GM21717 (cell line): Measurements from ENCODE around the gene BEX2.
"Not testable (repeated sequence)": the region's sequence is repeated elsewhere in the genome, so short reads cannot be mapped to it uniquely, and the experiment has no call there.

Experiments used
- ATAC-seq: cut with Tn5 transposase; IDR thresholded peaks from one replicate; pipeline ENCODE4 v1.9.1; 2021; ENCODE audit warnings: mild to moderate bottlenecking, moderate library complexity; ENCODE audit not compliant: unreplicated experiment

The BEX2 gene

DNA sequence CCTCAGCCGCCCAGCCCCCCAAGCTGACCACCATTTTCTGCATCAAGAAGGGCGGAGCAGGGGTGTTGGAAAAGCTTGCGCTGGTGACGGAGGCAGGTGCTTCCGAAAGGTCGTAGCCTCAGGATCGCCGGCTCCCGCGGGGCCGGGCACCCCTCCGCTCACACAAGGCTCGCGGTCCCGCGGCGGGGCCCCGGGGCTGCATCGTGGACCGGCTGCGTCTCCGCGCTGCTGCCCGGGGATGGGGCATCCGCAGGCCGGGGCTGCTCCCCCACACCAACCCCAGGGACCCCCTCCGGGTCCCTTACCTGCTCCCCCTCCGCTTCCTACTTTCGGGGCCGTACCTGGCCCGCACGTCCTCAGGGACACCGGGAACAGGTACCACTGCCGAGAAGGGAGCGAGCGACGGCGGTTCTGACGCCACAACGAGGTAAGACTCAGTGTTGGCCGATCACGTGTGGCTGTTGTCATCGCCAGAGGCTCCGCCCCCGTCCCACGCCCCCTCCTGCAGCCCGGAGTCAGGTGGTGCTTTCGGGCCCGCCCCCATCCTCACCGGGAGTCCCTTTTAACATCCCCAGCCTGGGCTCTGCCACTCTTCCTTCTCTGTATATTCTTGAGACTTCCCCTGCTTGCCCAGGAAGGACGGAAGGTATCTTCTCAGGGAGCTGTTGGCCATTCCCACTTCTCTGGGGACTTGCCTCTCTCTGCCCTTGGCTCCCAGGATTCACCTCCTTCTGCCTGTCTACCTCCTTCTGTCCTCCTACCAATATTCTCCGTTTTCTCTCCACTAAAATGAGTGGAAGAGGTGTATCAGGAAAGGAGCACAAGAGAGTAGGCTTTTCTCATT lies at the start of gene BEX2:
Gene BEX2 (minus strand): TSS at position 436 of the 844 bp plus-strand sequence. CDS start 1,014 bp downstream, outside the sequence.
- ATAC-seq: peak; percentile 96

DNA sequence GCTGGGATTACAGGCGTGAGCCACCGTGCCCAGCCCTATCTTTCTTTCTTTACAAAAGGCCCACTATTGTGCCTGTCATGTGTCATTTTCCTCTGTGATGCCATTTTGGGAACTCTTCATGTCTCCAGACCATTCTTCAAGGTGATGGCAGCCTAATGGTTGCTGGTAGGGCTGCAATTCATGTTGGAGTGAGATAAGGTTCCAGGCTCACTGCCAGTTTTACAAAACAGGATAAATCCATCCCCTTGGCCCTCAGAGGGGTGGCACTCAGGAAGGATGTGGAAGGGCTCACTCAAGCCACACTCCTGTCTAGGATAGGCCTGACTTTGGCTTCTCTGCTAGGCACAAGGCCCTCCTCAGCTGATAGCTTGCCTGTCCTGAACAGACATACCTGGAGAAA lies 49.3 kb upstream of the BEX2 start:
- no peak for ATAC-seq

GRCh38 chrX:103359605-103360004 lies 48.8 kb upstream of the BEX2 start:
- ATAC-seq: not testable (repeated sequence)

DNA sequence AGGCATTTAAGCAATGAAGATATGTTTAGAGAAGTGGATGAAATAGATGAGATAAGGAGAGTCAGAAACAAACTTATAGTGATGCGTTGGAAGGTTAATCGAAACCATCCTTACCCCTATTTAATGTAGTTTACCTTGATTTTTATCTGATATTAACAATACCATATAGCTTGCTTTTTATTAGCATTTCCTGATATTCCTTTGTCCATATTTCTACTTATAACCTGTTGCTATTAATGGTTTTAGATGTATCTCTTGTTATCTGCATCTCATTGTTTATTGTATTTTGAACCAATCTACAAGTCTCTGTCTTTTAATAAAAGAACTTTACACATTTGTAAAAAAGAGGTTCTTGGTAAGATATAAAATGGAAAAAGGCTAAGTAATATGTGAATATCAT lies 47.1 kb upstream of the BEX2 start:
- no peak for ATAC-seq

DNA sequence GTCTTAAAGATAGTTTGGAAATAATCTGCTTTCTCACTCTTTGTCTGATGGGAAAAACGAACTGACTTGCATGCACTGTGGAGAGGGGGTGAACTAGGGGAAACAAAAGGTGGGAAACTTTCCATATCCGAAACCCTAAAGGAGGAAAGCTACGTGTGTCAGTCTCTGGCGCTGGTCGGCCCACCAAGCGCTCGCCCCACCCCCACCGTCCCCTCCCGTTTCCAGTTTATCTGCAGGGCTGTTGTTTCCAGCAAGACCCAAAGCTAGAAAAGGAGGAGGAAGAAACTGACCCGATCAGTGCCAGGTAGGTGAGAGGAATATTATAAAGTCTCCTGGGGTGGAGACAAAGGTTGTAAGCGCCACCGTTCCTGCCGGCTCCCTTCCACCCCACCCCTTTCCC lies 46.1 kb upstream of the BEX2 start:
- ATAC-seq: no peak

DNA sequence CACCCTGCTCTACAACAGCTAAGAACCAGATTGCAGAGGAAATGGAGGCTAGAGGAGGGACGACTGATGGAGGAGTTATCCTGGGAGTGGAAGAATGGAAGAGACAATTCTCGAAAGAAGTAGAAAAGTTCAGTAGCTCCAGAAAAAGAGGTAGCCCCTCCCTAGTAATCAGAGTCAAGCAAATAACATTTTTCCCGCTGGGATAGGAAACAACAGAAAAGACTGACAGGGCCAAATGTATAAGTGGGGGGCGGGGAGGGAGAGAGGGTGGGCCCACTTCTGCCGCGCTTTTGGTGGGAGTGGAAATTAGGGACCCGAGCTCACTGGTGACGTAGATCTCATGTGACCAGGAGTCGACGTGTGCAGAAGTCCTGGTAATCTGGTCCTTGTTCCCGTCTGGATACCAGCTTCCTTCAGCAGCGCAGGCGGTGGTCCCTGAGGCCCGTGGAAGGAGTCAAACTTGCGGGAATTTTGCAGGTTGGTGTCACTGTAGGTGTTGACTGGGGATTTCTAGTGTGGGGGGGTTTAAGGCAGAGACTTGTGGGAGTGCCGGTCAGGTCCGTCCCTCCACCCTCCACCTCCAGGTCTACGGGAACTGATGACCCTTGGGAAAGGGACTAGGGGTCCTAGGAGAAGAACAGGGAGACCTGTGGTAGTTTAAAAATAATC lies 45.5 kb upstream of the BEX2 start, which contains the start of gene TCEAL9:
Gene TCEAL9 (plus strand): TSS at position 377 of the 669 bp plus-strand sequence. CDS start 1,179 bp downstream, outside the sequence.
- ATAC-seq: no peak

DNA sequence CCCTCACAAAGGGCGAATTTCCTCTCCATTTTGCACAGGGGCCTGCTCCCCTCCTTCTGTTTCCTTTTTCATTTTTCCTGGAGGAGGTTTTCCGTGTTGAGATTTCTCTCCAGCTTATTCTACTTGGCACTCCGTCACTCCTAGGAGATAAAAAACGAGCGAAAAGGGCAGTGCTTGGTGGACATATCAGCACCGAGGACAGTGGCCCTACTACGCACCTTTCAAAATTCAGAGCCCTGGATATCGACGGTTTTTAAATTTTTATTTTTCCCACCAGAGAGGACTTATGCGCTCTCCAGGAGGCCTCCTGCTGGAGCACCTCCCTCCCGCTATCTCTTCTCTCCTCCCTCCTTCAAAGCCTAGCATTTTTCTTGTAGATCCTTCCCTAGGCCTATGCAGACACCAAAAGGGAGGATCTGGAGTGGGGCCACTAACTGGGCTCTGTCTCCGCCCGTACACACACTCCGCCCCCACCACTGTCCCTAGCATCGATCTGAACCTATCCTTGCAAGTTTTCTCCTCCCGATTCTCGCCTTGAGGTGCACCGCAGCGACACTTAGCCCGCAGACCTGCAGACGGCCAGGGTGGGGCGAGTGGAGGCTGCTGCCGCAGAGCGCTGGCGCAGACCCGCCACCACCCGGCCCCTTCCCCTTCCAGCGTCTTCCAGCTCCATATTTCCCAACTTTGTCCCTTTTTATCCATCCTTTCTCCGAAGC lies 37.0 kb upstream of the BEX2 start:
- ATAC-seq: no peak

- ATAC-seq: no peak
Observed at GRCh38 chrX:103344606-103345005, 33.8 kb upstream of the BEX2 start.

GRCh38 chrX:103343105-103343504 lies 32.3 kb upstream of the BEX2 start:
- peak; percentile 58 for ATAC-seq

GRCh38 chrX:103338663-103339062 lies 27.9 kb upstream of the BEX2 start:
- no peak for ATAC-seq

GRCh38 chrX:103330681-103331288 lies 20.0 kb upstream of the BEX2 start:
- no peak for ATAC-seq

DNA sequence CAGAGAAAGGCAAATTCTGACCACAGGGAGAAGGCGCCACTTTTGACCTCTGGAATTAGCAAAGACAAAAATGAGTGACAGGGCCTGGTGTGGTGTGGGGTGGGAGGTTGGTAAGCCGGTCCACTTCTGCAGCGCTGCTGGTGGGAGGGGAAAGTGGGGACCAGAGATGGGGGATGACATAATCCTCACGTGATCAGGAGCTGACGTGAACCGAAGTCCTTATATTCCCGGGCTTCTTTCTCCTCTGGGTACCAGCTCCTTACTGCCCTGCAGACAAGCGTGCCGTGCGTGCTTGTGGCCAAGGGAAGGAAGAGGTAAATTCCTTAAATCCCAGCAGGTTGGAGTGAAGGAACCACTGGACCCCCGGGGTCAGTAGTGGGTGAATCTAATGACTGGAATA lies 19.2 kb upstream of the BEX2 start, which contains the start of gene TCEAL7:
Gene TCEAL7 (plus strand): TSS at position 249 of the 400 bp plus-strand sequence. CDS start 1,165 bp downstream, outside the sequence.
- ATAC-seq: no peak

DNA sequence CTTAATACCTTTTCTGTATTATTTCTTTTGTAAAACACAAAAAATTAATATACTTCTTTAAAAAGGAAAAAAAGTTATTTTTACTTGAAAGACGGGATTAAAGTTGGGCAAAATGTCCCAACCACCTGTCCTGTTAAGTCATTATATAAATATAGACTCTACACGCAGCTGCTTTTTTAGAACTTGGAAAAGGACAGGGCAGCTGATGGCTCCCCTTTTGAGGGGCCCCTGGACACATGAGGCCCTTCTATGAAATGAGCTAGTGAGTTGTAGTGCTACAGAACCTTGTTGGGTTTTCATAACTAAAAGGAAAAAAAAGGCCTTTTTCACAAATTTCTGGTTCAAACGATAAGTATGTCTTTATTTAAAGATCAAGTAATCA lies 600 bp upstream of the BEX2 start:
- no peak for ATAC-seq

- no peak for ATAC-seq
Observed at GRCh38 chrX:103309860-103310554, 783 bp downstream of the BEX2 start.

DNA sequence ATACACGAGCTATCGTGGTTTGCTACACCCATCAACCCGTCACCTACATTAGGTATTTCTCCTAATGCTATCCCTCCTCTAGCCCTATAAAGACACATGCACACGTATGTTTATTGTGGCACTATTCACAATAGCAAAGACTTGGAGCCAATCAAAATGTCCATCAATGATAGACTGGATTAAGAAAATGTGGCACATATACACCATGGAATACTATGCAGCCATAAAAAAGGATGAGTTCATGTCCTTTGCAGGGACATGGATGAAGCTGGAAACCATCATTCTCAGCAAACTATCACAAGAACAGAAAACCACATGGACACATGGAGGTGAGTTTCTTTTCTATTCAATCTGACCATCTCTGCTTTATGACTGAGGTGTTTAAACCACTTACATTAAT lies 5.1 kb downstream of the BEX2 start:
- ATAC-seq: not testable (repeated sequence)

GRCh38 chrX:103304705-103305104 lies 6.1 kb downstream of the BEX2 start:
- no peak for ATAC-seq

DNA sequence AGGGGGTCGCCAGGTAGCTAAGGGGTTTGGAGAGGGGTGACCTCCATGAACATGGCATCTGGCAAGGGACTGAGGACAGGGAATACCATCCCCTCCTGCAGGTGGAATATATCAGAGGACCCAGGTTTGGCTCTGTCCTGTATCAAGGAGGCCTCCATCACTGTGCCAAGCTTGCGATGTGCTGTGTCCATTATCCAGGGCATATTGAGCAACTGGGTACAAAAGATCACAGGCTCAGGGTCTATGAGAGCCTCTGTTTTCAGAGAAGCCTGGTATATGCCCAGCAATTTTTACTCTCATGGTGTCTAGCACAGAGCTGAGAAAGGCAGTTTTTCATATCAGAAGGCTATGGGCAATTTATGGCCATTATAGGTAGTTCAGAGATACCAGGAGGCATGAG lies 17.7 kb downstream of the BEX2 start:
- ATAC-seq: no peak

- no peak for ATAC-seq
Observed at GRCh38 chrX:103279624-103280023, 31.2 kb downstream of the BEX2 start.

DNA sequence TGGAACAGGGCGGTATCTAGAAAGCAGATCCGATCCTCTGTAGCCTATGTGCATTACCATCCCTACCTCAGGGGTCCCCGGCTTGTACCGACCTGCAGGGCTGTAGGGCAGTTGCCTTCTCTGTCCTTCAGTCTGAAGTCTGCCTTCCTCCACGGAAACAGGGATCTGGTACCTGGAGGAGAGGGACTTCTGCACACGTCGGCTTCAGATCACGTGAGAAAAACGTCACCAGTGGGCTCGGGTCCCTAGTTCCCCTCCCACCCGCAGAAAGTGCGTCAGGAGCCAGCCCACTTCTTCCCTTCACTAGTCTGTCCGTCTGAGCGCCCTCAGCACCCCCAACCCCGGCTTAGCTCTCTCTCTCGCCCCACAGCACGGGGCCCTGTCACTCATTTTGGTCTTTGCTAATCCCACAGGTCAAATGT lies 34.2 kb downstream of the BEX2 start, which contains the start of gene TCEAL5:
Gene TCEAL5 (minus strand): TSS at position 170 of the 422 bp plus-strand sequence. CDS start 2,187 bp downstream, outside the sequence.
- ATAC-seq: no peak

DNA sequence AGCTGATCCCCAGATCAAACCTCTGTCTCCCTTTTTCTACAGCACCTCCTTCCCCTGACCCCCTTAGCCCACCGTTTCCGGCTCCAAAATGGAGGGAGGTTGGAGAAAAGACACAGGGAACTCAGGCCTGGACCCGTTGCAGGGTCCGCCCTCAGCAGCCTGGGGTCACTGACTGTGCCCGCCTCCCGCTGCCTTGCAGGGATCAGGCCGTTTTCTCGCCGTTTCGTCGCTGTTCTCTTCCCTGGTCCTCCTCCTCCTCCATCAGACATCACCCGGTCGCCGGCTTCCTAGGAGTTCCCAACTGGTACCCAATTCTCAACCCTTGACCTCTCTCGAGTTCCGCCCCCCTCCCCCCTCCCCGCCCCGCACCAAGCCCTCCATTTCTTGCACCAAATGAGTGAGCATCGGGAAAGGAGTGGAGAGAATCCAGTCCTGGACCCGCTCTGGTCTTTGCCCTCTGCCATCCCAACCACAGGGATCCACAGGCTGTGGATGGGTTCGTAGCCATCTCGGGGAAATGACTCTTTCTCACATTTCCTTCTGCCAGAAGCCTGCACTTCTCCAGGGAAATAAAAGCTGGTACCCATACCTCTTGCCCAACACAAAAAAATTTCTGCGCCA lies 34.7 kb downstream of the BEX2 start:
- ATAC-seq: no peak
